ENCODE results near the gene ERRFI1. TPM values are rescaled to one million over a fixed set of nuclear protein-coding genes. Genes with fewer than 3 reads are reported as not detected.

ERRFI1 gene
- total RNA-seq, 1 donor from 2014 or later: 3.2 TPM

GRCh38 chr1:8013800-8014199 is 12.3 kb downstream of the ERRFI1 start:
- Mint-ChIP-seq H3K36me3 (ENCODE audit: low read depth) (no peaks in the 10 kb centered on the region), H3K9me3 (no peaks in the 10 kb centered on the region), H3K27me3 (ENCODE audit: insufficient read depth) (peaks cover 18% of the 10 kb centered on the region), H3K27ac (no peak overlapping the region), H3K4me3 (no peak overlapping the region), H3K4me1 (ENCODE audit: low read depth) (peaks cover 5% of the 10 kb centered on the region)
- intact Hi-C loops (cut with micrococcal nuclease): no loop called here
- DNase-seq (ENCODE audit: low spot score): no peak

- H3K27ac Mint-ChIP-seq: no peak overlapping the region
- no peaks in the 10 kb centered on the region for H3K36me3 Mint-ChIP-seq (ENCODE audit: low read depth)
- H3K4me3 Mint-ChIP-seq: no peak overlapping the region
- intact Hi-C loops (cut with micrococcal nuclease): no loop called here
- no peak for DNase-seq (ENCODE audit: low spot score)
- H3K4me1 Mint-ChIP-seq (ENCODE audit: low read depth): peaks cover 5% of the 10 kb centered on the region
- H3K27me3 Mint-ChIP-seq (ENCODE audit: insufficient read depth): peaks cover 18% of the 10 kb centered on the region
- no peaks in the 10 kb centered on the region for H3K9me3 Mint-ChIP-seq
Measured at GRCh38 chr1:8013399-8013798, 12.7 kb downstream of the ERRFI1 start.

- Mint-ChIP-seq H3K36me3 (ENCODE audit: low read depth) (no peaks in the 10 kb centered on the region), H3K4me3 (no peak overlapping the region), H3K9me3 (no peaks in the 10 kb centered on the region), H3K4me1 (ENCODE audit: low read depth) (peaks cover 5% of the 10 kb centered on the region), H3K27ac (no peak overlapping the region), H3K27me3 (ENCODE audit: insufficient read depth) (peaks cover 16% of the 10 kb centered on the region)
- intact Hi-C loops (cut with micrococcal nuclease): no loop called here
- DNase-seq (ENCODE audit: low spot score): no peak
Measured at GRCh38 chr1:8012955-8013354, 13.2 kb downstream of the ERRFI1 start.

- no peak overlapping the region for H3K4me3 Mint-ChIP-seq
- no peaks in the 10 kb centered on the region for H3K9me3 Mint-ChIP-seq
- H3K4me1 Mint-ChIP-seq (ENCODE audit: low read depth): peaks cover 5% of the 10 kb centered on the region
- DNase-seq (ENCODE audit: low spot score): no peak
- intact Hi-C loops (cut with micrococcal nuclease): no loop called here
- no peaks in the 10 kb centered on the region for H3K36me3 Mint-ChIP-seq (ENCODE audit: low read depth)
- no peak overlapping the region for H3K27ac Mint-ChIP-seq
- H3K27me3 Mint-ChIP-seq (ENCODE audit: insufficient read depth): peaks cover 11% of the 10 kb centered on the region
Measured at GRCh38 chr1:8011923-8012858, 13.9 kb downstream of the ERRFI1 start.

GRCh38 chr1:8011016-8011415 is 15.1 kb downstream of the ERRFI1 start:
- Mint-ChIP-seq H3K4me3 (no peak overlapping the region), H3K27ac (no peak overlapping the region), H3K4me1 (ENCODE audit: low read depth) (peaks cover 5% of the 10 kb centered on the region), H3K9me3 (no peaks in the 10 kb centered on the region), H3K27me3 (ENCODE audit: insufficient read depth) (peaks cover 4% of the 10 kb centered on the region), H3K36me3 (ENCODE audit: low read depth) (no peaks in the 10 kb centered on the region)
- DNase-seq (ENCODE audit: low spot score): no peak
- intact Hi-C loops (cut with micrococcal nuclease): no loop called here

- Mint-ChIP-seq H3K27me3 (ENCODE audit: insufficient read depth) (peaks cover 3% of the 10 kb centered on the region), H3K4me3 (no peak overlapping the region), H3K36me3 (ENCODE audit: low read depth) (no peaks in the 10 kb centered on the region), H3K27ac (no peak overlapping the region), H3K9me3 (no peaks in the 10 kb centered on the region), H3K4me1 (ENCODE audit: low read depth) (peaks cover 5% of the 10 kb centered on the region)
- DNase-seq (ENCODE audit: low spot score): no peak
- intact Hi-C loops (cut with micrococcal nuclease): no loop called here
Measured at GRCh38 chr1:8010080-8010664, 15.9 kb downstream of the ERRFI1 start.

- Mint-ChIP-seq H3K4me1 (ENCODE audit: low read depth) (no peaks in the 10 kb centered on the region), H3K27me3 (ENCODE audit: insufficient read depth) (no peaks in the 10 kb centered on the region), H3K9me3 (no peaks in the 10 kb centered on the region), H3K36me3 (ENCODE audit: low read depth) (no peaks in the 10 kb centered on the region), H3K27ac (no peak overlapping the region), H3K4me3 (no peak overlapping the region)
- intact Hi-C loops (cut with micrococcal nuclease): no loop called here
- no peak for DNase-seq (ENCODE audit: low spot score)
Measured at GRCh38 chr1:8009043-8010002, 16.8 kb downstream of the ERRFI1 start.

GRCh38 chr1:8006037-8006963 is 19.8 kb downstream of the ERRFI1 start:
- no peak overlapping the region for H3K27ac Mint-ChIP-seq
- no peaks in the 10 kb centered on the region for H3K36me3 Mint-ChIP-seq (ENCODE audit: low read depth)
- intact Hi-C loops (cut with micrococcal nuclease): no loop called here
- no peaks in the 10 kb centered on the region for H3K4me1 Mint-ChIP-seq (ENCODE audit: low read depth)
- no peak for DNase-seq (ENCODE audit: low spot score)
- no peaks in the 10 kb centered on the region for H3K27me3 Mint-ChIP-seq (ENCODE audit: insufficient read depth)
- no peaks in the 10 kb centered on the region for H3K9me3 Mint-ChIP-seq
- no peak overlapping the region for H3K4me3 Mint-ChIP-seq

- no peak overlapping the region for H3K27ac Mint-ChIP-seq
- no peak for DNase-seq (ENCODE audit: low spot score)
- H3K36me3 Mint-ChIP-seq (ENCODE audit: low read depth): no peaks in the 10 kb centered on the region
- no peak overlapping the region for H3K4me3 Mint-ChIP-seq
- intact Hi-C loops (cut with micrococcal nuclease): no loop called here
- no peaks in the 10 kb centered on the region for H3K9me3 Mint-ChIP-seq
- H3K27me3 Mint-ChIP-seq (ENCODE audit: insufficient read depth): no peaks in the 10 kb centered on the region
- no peaks in the 10 kb centered on the region for H3K4me1 Mint-ChIP-seq (ENCODE audit: low read depth)
Measured at GRCh38 chr1:8004803-8005573, 21.1 kb downstream of the ERRFI1 start.

GRCh38 chr1:8004113-8004802 is 21.9 kb downstream of the ERRFI1 start:
- no peaks in the 10 kb centered on the region for H3K4me1 Mint-ChIP-seq (ENCODE audit: low read depth)
- H3K36me3 Mint-ChIP-seq (ENCODE audit: low read depth): no peaks in the 10 kb centered on the region
- no peak overlapping the region for H3K4me3 Mint-ChIP-seq
- intact Hi-C loops (cut with micrococcal nuclease): no loop called here
- no peaks in the 10 kb centered on the region for H3K9me3 Mint-ChIP-seq
- DNase-seq (ENCODE audit: low spot score): no peak
- no peaks in the 10 kb centered on the region for H3K27me3 Mint-ChIP-seq (ENCODE audit: insufficient read depth)
- no peak overlapping the region for H3K27ac Mint-ChIP-seq

GRCh38 chr1:8003438-8004112 is 22.5 kb downstream of the ERRFI1 start:
- Mint-ChIP-seq H3K9me3 (no peaks in the 10 kb centered on the region), H3K4me3 (no peak overlapping the region), H3K4me1 (ENCODE audit: low read depth) (no peaks in the 10 kb centered on the region), H3K36me3 (ENCODE audit: low read depth) (no peaks in the 10 kb centered on the region), H3K27me3 (ENCODE audit: insufficient read depth) (no peaks in the 10 kb centered on the region), H3K27ac (no peak overlapping the region)
- intact Hi-C loops (cut with micrococcal nuclease): no loop called here
- DNase-seq (ENCODE audit: low spot score): no peak

Data from activated T-helper 1 cell treated with anti-CD3 and anti-CD28 coated beads, Interleukin-12 subunit alpha, Interleukin-12 subunit beta, Interleukin-2, Interleukin-4 antibody, amounts not matched to agents 30 ng/mL and 10 ng/mL and 1 ng/mL, durations not matched to agents 14 hours and 24 hours and 36 hours (primary cell).